ENCODE results near the gene BCL2L2.

BCL2L2 gene

DNA sequence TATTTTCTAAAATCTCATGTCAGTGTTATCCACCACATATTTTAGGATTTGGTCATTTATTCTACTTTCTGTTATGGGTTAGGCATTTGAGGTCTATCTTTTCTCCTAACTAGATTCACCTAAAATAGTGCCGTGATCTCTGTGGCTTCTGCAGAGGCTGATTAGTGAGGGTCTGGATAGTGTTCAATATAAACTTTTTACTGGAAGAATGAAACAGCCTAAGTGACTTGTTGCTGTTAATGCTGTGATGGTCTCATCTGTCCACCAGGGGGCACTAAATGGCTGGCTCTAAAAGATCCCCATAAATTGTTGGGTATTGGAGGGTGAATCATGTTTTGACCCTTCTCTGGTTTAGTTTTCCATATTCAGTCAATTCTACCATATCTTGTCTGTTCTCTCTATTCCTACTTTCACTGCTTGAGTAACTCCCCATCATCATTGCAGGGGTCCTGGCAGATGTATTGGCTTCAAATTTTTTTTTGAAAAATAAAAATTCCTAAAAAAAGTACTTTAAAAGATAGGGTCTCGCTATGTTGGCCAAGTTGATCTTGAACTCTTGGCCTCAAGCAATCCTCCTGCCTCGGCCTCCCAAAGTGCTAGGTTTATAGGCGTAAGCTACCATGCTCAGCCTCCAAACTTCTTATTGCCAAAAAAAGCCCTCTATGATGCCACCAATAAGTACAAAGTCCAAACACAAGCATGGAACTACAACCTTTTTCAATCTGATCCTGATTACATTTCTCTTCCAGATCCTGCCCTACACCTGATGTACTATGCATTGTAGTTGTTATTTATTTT, 21.5 kb downstream of the BCL2L2 start:
- peaks cover 5% of the 10 kb centered on the region for H3K27me3 ChIP-seq
- peak; percentile 66 for DNase-seq
- H3K36me3 ChIP-seq = peaks cover 19% of the 10 kb centered on the region
- no peaks in the 10 kb centered on the region for H3K9me3 ChIP-seq
- no peak overlapping the region for H3K4me3 ChIP-seq (ENCODE audit: low read depth, low read length)
- H3K4me1 ChIP-seq = no peaks in the 10 kb centered on the region; the same call in 1 of the 2 replicates
- TF ChIP-seq, protein P1, sequence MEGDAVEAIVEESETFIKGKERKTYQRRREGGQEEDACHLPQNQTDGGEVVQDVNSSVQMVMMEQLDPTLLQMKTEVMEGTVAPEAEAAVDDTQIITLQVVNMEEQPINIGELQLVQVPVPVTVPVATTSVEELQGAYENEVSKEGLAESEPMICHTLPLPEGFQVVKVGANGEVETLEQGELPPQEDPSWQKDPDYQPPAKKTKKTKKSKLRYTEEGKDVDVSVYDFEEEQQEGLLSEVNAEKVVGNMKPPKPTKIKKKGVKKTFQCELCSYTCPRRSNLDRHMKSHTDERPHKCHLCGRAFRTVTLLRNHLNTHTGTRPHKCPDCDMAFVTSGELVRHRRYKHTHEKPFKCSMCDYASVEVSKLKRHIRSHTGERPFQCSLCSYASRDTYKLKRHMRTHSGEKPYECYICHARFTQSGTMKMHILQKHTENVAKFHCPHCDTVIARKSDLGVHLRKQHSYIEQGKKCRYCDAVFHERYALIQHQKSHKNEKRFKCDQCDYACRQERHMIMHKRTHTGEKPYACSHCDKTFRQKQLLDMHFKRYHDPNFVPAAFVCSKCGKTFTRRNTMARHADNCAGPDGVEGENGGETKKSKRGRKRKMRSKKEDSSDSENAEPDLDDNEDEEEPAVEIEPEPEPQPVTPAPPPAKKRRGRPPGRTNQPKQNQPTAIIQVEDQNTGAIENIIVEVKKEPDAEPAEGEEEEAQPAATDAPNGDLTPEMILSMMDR (IDR thresholded peaks at IDR 0.05; ENCODE audit: low read depth, low read length) = peak; percentile 92

DNA sequence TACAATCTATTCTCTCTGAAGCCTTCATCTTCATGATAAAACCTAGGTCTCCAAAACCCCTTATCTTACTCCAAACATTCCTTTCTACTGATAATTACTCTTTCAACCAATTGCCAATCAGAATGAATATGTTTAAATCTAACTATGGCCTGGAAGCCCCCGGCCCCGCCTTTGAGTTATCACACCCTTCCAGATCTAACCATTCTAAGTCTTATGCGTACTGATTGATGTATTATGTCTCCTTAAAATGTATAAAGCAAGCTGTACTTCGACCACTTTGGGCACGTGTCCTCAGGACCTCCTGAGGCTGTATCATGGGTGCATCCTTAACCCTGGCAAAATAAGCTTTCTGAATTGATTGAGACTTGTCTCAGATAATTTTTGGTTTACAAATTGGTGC, 29.0 kb downstream of the BCL2L2 start:
- no peak for DNase-seq
- no peak overlapping the region for H3K4me3 ChIP-seq (ENCODE audit: low read depth, low read length)
- no peaks in the 10 kb centered on the region for H3K4me1 ChIP-seq
- no peaks in the 10 kb centered on the region; the same call in 1 of the 2 replicates for H3K9me3 ChIP-seq
- no peaks in the 10 kb centered on the region for H3K36me3 ChIP-seq
- TF ChIP-seq, protein P1 (IDR thresholded peaks at IDR 0.05; ENCODE audit: low read depth, low read length) = no peak
- peaks cover 15% of the 10 kb centered on the region for H3K27me3 ChIP-seq

DNA sequence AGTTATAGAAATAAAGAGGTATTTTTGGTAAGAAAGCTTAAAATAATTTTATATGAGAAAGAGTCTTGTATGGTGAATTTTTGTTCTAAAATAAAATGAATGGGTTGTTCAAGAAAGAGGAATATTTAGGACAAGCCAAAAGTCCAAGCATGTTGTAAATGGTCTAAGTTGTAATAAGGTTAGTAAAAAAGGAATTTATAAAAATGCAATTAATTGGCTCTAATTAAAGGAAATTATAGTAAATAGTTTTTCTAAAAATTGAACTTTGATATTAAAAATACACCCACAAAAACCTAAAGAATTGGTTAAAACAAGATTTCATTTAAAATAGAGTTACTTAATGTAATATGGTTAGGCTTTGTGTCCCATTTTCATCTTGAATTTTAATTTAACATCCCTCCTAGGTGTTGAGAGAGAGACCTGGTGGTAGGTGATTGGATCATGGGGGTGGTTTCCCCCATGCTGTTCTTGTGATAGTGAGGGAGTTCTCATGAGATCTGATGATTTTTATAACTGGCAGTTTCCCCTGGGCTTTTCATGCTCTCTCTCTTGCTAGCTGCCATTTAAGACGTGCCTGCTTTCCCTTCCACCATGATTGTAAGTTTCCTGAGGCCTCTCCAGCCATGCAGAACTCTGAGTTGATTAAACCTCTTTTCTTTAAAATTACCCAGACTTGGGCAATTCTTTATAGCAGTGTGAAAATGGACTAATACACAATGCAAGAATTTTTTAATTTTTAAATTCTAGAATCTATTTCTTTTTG, 33.1 kb downstream of the BCL2L2 start:
- DNase-seq = no peak
- Histone ChIP-seq H3K4me3 (ENCODE audit: low read depth, low read length) (no peak overlapping the region), H3K4me1 (no peaks in the 10 kb centered on the region), H3K27me3 (peaks cover 11% of the 10 kb centered on the region; the same call in 1 of the 2 replicates), H3K36me3 (no peaks in the 10 kb centered on the region), H3K9me3 (no peaks in the 10 kb centered on the region; the same call in 1 of the 2 replicates)
- TF ChIP-seq, protein P1 (IDR thresholded peaks at IDR 0.05; ENCODE audit: low read depth, low read length) = no peak

DNA sequence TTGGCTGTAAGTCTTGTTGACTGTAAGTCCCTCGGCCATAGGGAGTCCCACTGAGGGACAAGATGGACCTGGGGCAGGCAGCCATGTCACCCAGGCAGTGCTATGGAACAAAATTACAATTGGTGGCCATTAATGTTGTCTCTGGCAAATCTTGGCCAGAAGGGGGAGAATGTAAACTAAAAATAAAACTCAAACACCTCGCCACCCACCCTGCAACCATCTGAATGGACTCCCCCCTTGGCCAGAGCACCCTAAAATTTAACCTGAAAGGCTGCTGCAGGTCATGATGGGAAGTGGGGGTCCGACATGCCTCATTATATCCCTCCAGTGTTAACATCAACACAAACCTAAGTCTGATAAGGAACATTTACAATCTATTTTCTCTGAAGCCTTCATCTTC, 37.8 kb downstream of the BCL2L2 start:
- no peaks in the 10 kb centered on the region for H3K36me3 ChIP-seq
- no peaks in the 10 kb centered on the region; the same call in 1 of the 2 replicates for H3K27me3 ChIP-seq
- no peak for DNase-seq
- no peaks in the 10 kb centered on the region for H3K4me1 ChIP-seq
- TF ChIP-seq, protein P1 (IDR thresholded peaks at IDR 0.05; ENCODE audit: low read depth, low read length) = peak; percentile 22; the same call in 1 of the 2 replicates
- no peak overlapping the region for H3K4me3 ChIP-seq (ENCODE audit: low read depth, low read length)
- no peaks in the 10 kb centered on the region; the same call in 1 of the 2 replicates for H3K9me3 ChIP-seq

DNA sequence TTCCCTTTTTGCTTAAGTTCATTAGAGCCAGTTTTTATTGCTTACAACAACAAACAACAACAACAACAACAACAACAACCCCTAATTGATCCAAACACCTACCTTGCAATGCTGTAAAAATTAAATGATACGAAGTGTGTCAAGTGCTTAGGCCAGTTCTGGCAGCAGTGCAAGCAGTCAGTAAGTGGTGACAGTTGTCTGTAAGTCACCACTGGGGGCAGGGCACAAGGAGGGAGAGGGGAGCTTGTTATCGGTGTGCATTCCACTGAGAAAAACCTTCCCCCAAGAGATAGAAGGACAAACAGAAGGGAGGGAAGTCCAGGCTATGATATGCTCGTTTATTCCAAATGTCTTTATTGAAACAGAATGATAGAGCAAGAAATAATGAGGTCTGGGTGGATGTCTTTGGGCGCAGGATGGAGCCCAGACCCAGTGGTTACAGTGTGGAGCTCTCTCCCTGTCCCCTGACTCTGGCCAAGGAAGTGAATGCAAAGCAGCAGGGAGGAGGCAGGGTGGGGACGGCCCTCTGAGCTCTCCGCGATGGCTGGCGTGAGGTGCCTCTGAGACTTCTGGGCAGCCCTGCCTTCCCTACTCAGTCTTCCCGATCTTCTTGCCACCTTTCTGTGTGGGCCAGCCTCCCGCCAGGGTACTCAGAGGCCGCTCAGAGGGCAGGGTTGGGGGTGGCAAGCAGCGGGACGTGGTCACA, 39.5 kb downstream of the BCL2L2 start:
- TF ChIP-seq, protein P1 (IDR thresholded peaks at IDR 0.05; ENCODE audit: low read depth, low read length) = peak; percentile 10; the same call in 1 of the 2 replicates
- Histone ChIP-seq H3K9me3 (no peaks in the 10 kb centered on the region), H3K27me3 (no peaks in the 10 kb centered on the region; the same call in 1 of the 2 replicates), H3K4me1 (no peaks in the 10 kb centered on the region), H3K4me3 (ENCODE audit: low read depth, low read length) (no peak overlapping the region), H3K36me3 (no peaks in the 10 kb centered on the region)
- DNase-seq = no peak

Measured in BE2C (cell line).